Endothelial cell of umbilical vein (primary cell): ENCODE results near the gene CFAP77.

Experiments
- EZH2 ChIP-seq: IDR thresholded peaks from 2 replicates; pipeline ENCODE4 v1.6.1; 2012; ENCODE audit warnings: borderline replicate concordance, low read depth, mild to moderate bottlenecking, moderate library complexity, low read length, inconsistent platforms; ENCODE audit not compliant: severe bottlenecking
- POLR2A ChIP-seq: IDR thresholded peaks from 2 replicates; pipeline ENCODE4 v1.6.1; 2012; ENCODE audit warnings: low read depth, mild to moderate bottlenecking, control low read depth, low read length
- TF ChIP-seq, protein P1 (sequence below), 2 donors: IDR thresholded peaks; 1 replicate in 1 of 2; 2 replicates in 1 of 2; pipeline ENCODE4 v1.5.1; 2011; ENCODE audit warnings: low read length in 2 of 2, mild to moderate bottlenecking in 2 of 2, moderate library complexity in 2 of 2, control low read depth in 1 of 2, inconsistent platforms in 1 of 2, low read depth in 1 of 2; ENCODE audit not compliant: insufficient read depth in 1 of 2; ENCODE audit errors: extremely low read depth in 1 of 2

DNA sequence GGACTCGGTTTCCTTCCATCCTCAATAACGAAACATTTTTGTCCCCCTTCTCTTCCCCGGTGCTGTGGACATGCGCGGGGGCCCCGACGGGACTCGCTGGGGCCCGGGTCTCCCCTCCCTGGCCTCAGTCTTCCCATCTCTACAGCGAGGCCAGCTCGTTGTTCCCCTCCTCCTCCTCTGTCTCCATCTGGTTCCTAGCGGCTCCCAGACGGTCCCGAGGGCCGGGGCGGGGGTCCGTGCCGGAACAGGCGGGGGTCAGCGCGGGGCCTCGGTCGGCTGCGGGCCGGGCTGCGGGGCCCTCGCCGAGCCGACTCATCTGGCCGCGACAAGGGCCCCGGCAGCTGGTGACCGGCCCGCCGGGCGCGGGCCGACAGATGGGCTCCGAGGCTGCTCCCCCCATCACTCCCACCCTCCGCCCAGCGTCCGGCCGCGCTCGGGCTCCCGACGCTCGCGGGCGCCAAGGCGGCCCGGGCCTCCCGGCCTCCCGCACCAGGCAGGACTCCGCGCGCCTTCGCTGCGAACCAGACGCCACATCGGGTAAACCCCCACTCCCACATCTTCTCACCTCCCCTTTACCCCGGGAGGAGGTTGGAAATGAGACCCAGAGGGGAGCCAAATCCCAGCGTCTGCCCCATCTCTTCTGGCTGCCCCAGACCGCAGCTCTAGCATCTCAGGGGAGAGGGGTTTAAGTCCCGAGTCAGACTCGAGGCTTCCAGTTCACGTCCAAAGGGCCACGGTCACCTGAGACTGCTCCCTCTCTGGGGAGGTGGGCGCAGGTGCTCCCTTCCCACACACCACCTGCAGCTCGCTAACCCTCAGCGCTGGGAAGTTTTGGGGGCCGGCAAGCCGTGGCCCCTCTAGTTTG, 180.5 kb downstream of the CFAP77 start:
- TF ChIP-seq, protein P1, sequence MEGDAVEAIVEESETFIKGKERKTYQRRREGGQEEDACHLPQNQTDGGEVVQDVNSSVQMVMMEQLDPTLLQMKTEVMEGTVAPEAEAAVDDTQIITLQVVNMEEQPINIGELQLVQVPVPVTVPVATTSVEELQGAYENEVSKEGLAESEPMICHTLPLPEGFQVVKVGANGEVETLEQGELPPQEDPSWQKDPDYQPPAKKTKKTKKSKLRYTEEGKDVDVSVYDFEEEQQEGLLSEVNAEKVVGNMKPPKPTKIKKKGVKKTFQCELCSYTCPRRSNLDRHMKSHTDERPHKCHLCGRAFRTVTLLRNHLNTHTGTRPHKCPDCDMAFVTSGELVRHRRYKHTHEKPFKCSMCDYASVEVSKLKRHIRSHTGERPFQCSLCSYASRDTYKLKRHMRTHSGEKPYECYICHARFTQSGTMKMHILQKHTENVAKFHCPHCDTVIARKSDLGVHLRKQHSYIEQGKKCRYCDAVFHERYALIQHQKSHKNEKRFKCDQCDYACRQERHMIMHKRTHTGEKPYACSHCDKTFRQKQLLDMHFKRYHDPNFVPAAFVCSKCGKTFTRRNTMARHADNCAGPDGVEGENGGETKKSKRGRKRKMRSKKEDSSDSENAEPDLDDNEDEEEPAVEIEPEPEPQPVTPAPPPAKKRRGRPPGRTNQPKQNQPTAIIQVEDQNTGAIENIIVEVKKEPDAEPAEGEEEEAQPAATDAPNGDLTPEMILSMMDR (IDR thresholded peaks at IDR 0.05; ENCODE audit: extremely low read depth in 1 of 2, insufficient read depth in 1 of 2, low read depth in 1 of 2, low read length in 2 of 2): no peak
- peak; percentile 90 for TF ChIP-seq EZH2
- TF ChIP-seq POLR2A: no peak
